Inflammatory macrophage (primary cell): ENCODE measurements around the gene LAMP5.

Experiments used
- DNase-seq, 2 donors: peaks; one replicate each; pipeline ENCODE4 v3.0.0-alpha.2; 2020 to 2022

The LAMP5 gene

GRCh38 chr20:9500121-9500520 lies 14.3 kb upstream of the LAMP5 start:
- peak; percentile 87 to 93 for DNase-seq

GRCh38 chr20:9501473-9501872 lies 12.9 kb upstream of the LAMP5 start:
- no peak for DNase-seq

- peak; percentile 85 to 89 for DNase-seq
Measured at GRCh38 chr20:9503526-9504245, 10.7 kb upstream of the LAMP5 start.

GRCh38 chr20:9506280-9506821 lies 8.0 kb upstream of the LAMP5 start:
- no peak for DNase-seq

- no peak for DNase-seq
Measured at GRCh38 chr20:9506964-9507369, 7.4 kb upstream of the LAMP5 start.

GRCh38 chr20:9507544-9508239 lies 6.7 kb upstream of the LAMP5 start:
- DNase-seq: no peak

GRCh38 chr20:9508240-9508661 lies 6.1 kb upstream of the LAMP5 start:
- no peak for DNase-seq

GRCh38 chr20:9508696-9509178 lies 5.7 kb upstream of the LAMP5 start:
- no peak for DNase-seq

- no peak for DNase-seq
Measured at GRCh38 chr20:9509246-9509645, 5.1 kb upstream of the LAMP5 start.

- no peak for DNase-seq
Measured at GRCh38 chr20:9510911-9511310, 3.5 kb upstream of the LAMP5 start.

- DNase-seq: no peak
Measured at GRCh38 chr20:9514072-9514460, 324 bp upstream of the LAMP5 start.

- peak; percentile 29 to 54 for DNase-seq
Measured at GRCh38 chr20:9515214-9515585, 810 bp downstream of the LAMP5 start.

- DNase-seq: no peak
Measured at GRCh38 chr20:9515741-9516233, 1.4 kb downstream of the LAMP5 start.

- no peak for DNase-seq
Measured at GRCh38 chr20:9516234-9516871, 2.0 kb downstream of the LAMP5 start.

GRCh38 chr20:9517297-9518162 lies 3.1 kb downstream of the LAMP5 start:
- no peak for DNase-seq

- DNase-seq: no peak
Measured at GRCh38 chr20:9518576-9519175, 4.3 kb downstream of the LAMP5 start.

- DNase-seq: peak in 1 of 2 donors; percentile 31
Measured at GRCh38 chr20:9520086-9520485, 5.7 kb downstream of the LAMP5 start.

- peak in 1 of 2 donors; percentile 59 for DNase-seq
Measured at GRCh38 chr20:9523636-9524035, 9.2 kb downstream of the LAMP5 start.

GRCh38 chr20:9531581-9531980 lies 17.2 kb downstream of the LAMP5 start:
- no peak for DNase-seq

- DNase-seq: no peak
Measured at GRCh38 chr20:9532069-9532838, 17.9 kb downstream of the LAMP5 start.

GRCh38 chr20:9534025-9534424 lies 19.6 kb downstream of the LAMP5 start:
- DNase-seq: no peak
